H9 (cell line): ENCODE results near the gene MAS1. TPM values are rescaled to one million over a fixed set of nuclear protein-coding genes. Genes with fewer than 3 reads are reported as not detected.

ENCODE experiments used
- DNase-seq: peaks from one replicate; pipeline ENCODE4 v3.0.0-alpha.2; 2017
- H2AFZ ChIP-seq: one replicate; pipeline ENCODE4 v1.6.1; 2013; ENCODE audit warnings: mild to moderate bottlenecking, low read length, control low read depth, moderate library complexity
- H2AK5ac ChIP-seq: 2 replicates; pipeline ENCODE4 v1.6.1; 2013; ENCODE audit warnings: low read length, control low read depth, mixed read lengths; ENCODE audit not compliant: insufficient read length
- H2BK120ac ChIP-seq: one replicate; pipeline ENCODE4 v1.6.1; 2013; ENCODE audit warnings: low read depth, mild to moderate bottlenecking, low read length, control low read depth, inconsistent platforms; ENCODE audit not compliant: poor library complexity, severe bottlenecking
- H2BK12ac ChIP-seq: 2 replicates; pipeline ENCODE4 v1.6.1; 2013; ENCODE audit warnings: low read length, control low read depth, mixed read lengths, low read depth; ENCODE audit not compliant: insufficient read length
- H2BK15ac ChIP-seq: 2 replicates; pipeline ENCODE4 v1.6.1; 2013; ENCODE audit warnings: low read depth, low read length, control low read depth
- H2BK20ac ChIP-seq: one replicate; pipeline ENCODE4 v1.6.1; 2013; ENCODE audit warnings: low read depth, mild to moderate bottlenecking, low read length, control low read depth, inconsistent platforms; ENCODE audit not compliant: poor library complexity, severe bottlenecking
- H2BK5ac ChIP-seq: 2 replicates; pipeline ENCODE4 v1.6.1; 2013; ENCODE audit warnings: low read length, control low read depth, mixed read lengths; ENCODE audit not compliant: insufficient read length
- H3K14ac ChIP-seq: 2 replicates; pipeline ENCODE4 v1.6.1; 2013; ENCODE audit warnings: low read length, control low read depth; ENCODE audit not compliant: insufficient read depth
- H3K18ac ChIP-seq: 2 replicates; pipeline ENCODE4 v1.6.1; 2013; ENCODE audit warnings: low read depth, mild to moderate bottlenecking, mixed read lengths, low read length, control low read depth; ENCODE audit not compliant: insufficient read length
- H3K23ac ChIP-seq: 2 replicates; pipeline ENCODE4 v1.6.1; 2013; ENCODE audit warnings: low read length, control low read depth, mixed read lengths, low read depth; ENCODE audit not compliant: insufficient read length
- H3K23me2 ChIP-seq: 2 replicates; pipeline ENCODE4 v1.6.1; 2013; ENCODE audit warnings: low read depth, mild to moderate bottlenecking, mixed read lengths, low read length, control low read depth; ENCODE audit not compliant: insufficient read length, poor library complexity, severe bottlenecking
- H3K27ac ChIP-seq: 2 replicates; pipeline ENCODE4 v1.5.1; 2013; ENCODE audit warnings: low read length, control low read depth, mixed read lengths, low read depth; ENCODE audit not compliant: insufficient read length
- H3K27me3 ChIP-seq: 2 replicates; pipeline ENCODE4 v1.6.1; 2013; ENCODE audit warnings: low read length, control low read depth, inconsistent platforms; ENCODE audit not compliant: insufficient read depth
- H3K4ac ChIP-seq: 2 replicates; pipeline ENCODE4 v1.6.1; 2013; ENCODE audit warnings: low read depth, mild to moderate bottlenecking, control low read depth, inconsistent platforms, low read length, moderate library complexity
- H3K4me1 ChIP-seq: 2 replicates; pipeline ENCODE4 v1.6.1; 2013; ENCODE audit warnings: low read length, control low read depth, inconsistent platforms; ENCODE audit not compliant: insufficient read depth
- H3K4me2 ChIP-seq: 2 replicates; pipeline ENCODE4 v1.6.1; 2013; ENCODE audit warnings: low read length, control low read depth, mixed read lengths; ENCODE audit not compliant: insufficient read length, insufficient read depth
- H3K56ac ChIP-seq: 2 replicates; pipeline ENCODE4 v1.6.1; 2013; ENCODE audit warnings: low read depth, mild to moderate bottlenecking, mixed read lengths, low read length, control low read depth; ENCODE audit not compliant: insufficient read length
- H3K79me1 ChIP-seq: 2 replicates; pipeline ENCODE4 v1.6.1; 2013; ENCODE audit warnings: low read depth, mild to moderate bottlenecking, moderate library complexity, low read length, control low read depth, inconsistent platforms; ENCODE audit not compliant: insufficient read depth, poor library complexity, severe bottlenecking
- H3K79me2 ChIP-seq: 2 replicates; pipeline ENCODE4 v1.6.1; 2013; ENCODE audit warnings: low read length, control low read depth, inconsistent platforms; ENCODE audit not compliant: insufficient read depth
- H3K9ac ChIP-seq: 2 replicates; pipeline ENCODE4 v1.6.1; 2013; ENCODE audit warnings: low read length, control low read depth, mixed read lengths; ENCODE audit not compliant: insufficient read length; ENCODE audit errors: extremely low read depth
- H3K9me3 ChIP-seq: one replicate; pipeline ENCODE4 v1.6.1; 2013; ENCODE audit warnings: low read depth, low read length, inconsistent platforms; ENCODE audit not compliant: control insufficient read depth
- H3T11ph ChIP-seq: one replicate; pipeline ENCODE4 v1.6.1; 2013; ENCODE audit warnings: mild to moderate bottlenecking, low read length, control low read depth, inconsistent platforms
- H4K20me1 ChIP-seq: one replicate; pipeline ENCODE4 v1.6.1; 2013; ENCODE audit not compliant: control insufficient read depth, insufficient read length, insufficient read depth
- H4K5ac ChIP-seq: 2 replicates; pipeline ENCODE4 v1.6.1; 2013; ENCODE audit warnings: low read depth, mild to moderate bottlenecking, mixed read lengths, low read length, control low read depth; ENCODE audit not compliant: insufficient read length
- H4K8ac ChIP-seq: replicated peaks from 2 replicates; pipeline ENCODE4 v1.6.1; 2013; ENCODE audit warnings: low read length, control low read depth, mixed read lengths, low read depth; ENCODE audit not compliant: insufficient read length
- H4K91ac ChIP-seq: 2 replicates; pipeline ENCODE4 v1.6.1; 2013; ENCODE audit warnings: low read depth, mild to moderate bottlenecking, moderate library complexity, mixed read lengths, low read length, control low read depth; ENCODE audit not compliant: insufficient read length
- H3K27ac Mint-ChIP-seq, 3 experiments: 2 replicates in 2 of 3; 3 replicates in 1 of 3; pipeline ENCODE4 v1.8.0; 2020 to 2021; ENCODE audit warnings: mixed read lengths in 3 of 3, mild to moderate bottlenecking in 1 of 3, moderate library complexity in 1 of 3
- H3K27me3 Mint-ChIP-seq: 2 replicates; pipeline ENCODE4 v1.8.0; 2021; ENCODE audit warnings: low read depth, mild to moderate bottlenecking, moderate library complexity, mixed read lengths
- H3K36me3 Mint-ChIP-seq, 3 experiments: 2 replicates in 2 of 3; 3 replicates in 1 of 3; pipeline ENCODE4 v1.8.0; 2020 to 2021; ENCODE audit warnings: low read depth in 3 of 3, mixed read lengths in 3 of 3; ENCODE audit not compliant: insufficient read depth in 1 of 3
- H3K4me1 Mint-ChIP-seq, 2 experiments: 2 replicates each; pipeline ENCODE4 v1.8.0; 2020; ENCODE audit warnings: mixed read lengths in 2 of 2
- H3K4me3 Mint-ChIP-seq, 2 experiments: 2 replicates in 1 of 2; 3 replicates in 1 of 2; pipeline ENCODE4 v1.8.0; 2020 to 2021; ENCODE audit warnings: mild to moderate bottlenecking in 2 of 2, mixed read lengths in 2 of 2, moderate library complexity in 1 of 2
- H3K9me3 Mint-ChIP-seq, 2 experiments: 2 replicates in 1 of 2; 3 replicates in 1 of 2; pipeline ENCODE4 v1.8.0; 2020; ENCODE audit warnings: mild to moderate bottlenecking in 2 of 2, mixed read lengths in 2 of 2, moderate library complexity in 1 of 2
- WGBS: extraction: QIAGEN DNeasy Blood & Tissue Kit; methylation state at CpG from one replicate; pipeline ENCODE4 v1.1.7; 2013; ENCODE audit warnings: missing lambda C conversion rate, low lambda C conversion rate, mixed read lengths; ENCODE audit not compliant: insufficient read length; ENCODE audit errors: extremely low coverage; 5-methylcytosine and 5-hydroxymethylcytosine counted together
- total RNA-seq: library from RNA; stranded (reverse); gene quantifications from 2 replicates; pipeline ENCODE4 v1.2.1, GENCODE V29; 2021
- TF ChIP-seq, protein P1 (sequence below): fragments of 200-600 bp; sonication (generic); conservative IDR thresholded peaks from 3 replicates; pipeline ENCODE4 v1.8.0; 2021; ENCODE audit warnings: antibody characterized with exemption, mild to moderate bottlenecking

Gene MAS1
- total RNA-seq, 1 experiment from 2014 or later: 0.02 TPM

DNA sequence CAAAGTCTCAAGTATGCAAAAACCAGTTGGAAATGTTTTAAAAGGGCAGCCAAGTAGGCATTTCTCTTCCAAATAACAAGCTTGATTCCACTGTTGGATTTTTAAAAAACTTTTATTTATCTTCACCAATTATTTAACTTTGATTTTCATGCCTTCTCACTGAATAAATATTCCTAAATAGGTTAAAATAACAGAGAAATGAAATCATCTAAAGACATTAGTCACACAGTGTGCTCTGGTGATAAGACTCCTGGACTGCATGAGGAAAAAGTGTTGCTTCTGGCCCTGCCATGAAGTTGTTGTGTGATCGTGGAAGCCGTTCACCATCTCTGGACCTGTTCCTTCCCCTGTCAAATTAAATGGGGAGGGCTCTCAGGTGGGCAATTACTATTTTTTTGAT, 44.3 kb downstream of the MAS1 start:
- no peak overlapping the region for H3K4ac ChIP-seq
- no peak overlapping the region for H3K4me2 ChIP-seq
- H2BK15ac ChIP-seq: no peak overlapping the region
- no peak overlapping the region for H2BK12ac ChIP-seq
- no peak overlapping the region for H4K5ac ChIP-seq
- no peak for DNase-seq
- H3K27ac ChIP-seq: no peak overlapping the region
- peaks cover 0 to 3% of the 10 kb centered on the region in 2 experiments; a peak in 1 of 5 replicates for H3K9me3 Mint-ChIP-seq
- no peak overlapping the region for H3T11ph ChIP-seq
- H3K79me1 ChIP-seq: no peaks in the 10 kb centered on the region
- TF ChIP-seq, protein P1, sequence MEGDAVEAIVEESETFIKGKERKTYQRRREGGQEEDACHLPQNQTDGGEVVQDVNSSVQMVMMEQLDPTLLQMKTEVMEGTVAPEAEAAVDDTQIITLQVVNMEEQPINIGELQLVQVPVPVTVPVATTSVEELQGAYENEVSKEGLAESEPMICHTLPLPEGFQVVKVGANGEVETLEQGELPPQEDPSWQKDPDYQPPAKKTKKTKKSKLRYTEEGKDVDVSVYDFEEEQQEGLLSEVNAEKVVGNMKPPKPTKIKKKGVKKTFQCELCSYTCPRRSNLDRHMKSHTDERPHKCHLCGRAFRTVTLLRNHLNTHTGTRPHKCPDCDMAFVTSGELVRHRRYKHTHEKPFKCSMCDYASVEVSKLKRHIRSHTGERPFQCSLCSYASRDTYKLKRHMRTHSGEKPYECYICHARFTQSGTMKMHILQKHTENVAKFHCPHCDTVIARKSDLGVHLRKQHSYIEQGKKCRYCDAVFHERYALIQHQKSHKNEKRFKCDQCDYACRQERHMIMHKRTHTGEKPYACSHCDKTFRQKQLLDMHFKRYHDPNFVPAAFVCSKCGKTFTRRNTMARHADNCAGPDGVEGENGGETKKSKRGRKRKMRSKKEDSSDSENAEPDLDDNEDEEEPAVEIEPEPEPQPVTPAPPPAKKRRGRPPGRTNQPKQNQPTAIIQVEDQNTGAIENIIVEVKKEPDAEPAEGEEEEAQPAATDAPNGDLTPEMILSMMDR: no peak
- no peaks in the 10 kb centered on the region for H3K27me3 ChIP-seq
- no peaks in the 10 kb centered on the region for H3K4me1 Mint-ChIP-seq
- H2AFZ ChIP-seq: no peak overlapping the region
- no peak overlapping the region for H3K56ac ChIP-seq
- no peak overlapping the region for H3K23ac ChIP-seq
- no peak overlapping the region for H3K9ac ChIP-seq
- H3K4me1 ChIP-seq: no peaks in the 10 kb centered on the region
- H2BK5ac ChIP-seq: no peak overlapping the region
- H3K9me3 ChIP-seq: no peaks in the 10 kb centered on the region
- no peak overlapping the region for H3K27ac Mint-ChIP-seq
- H4K8ac ChIP-seq: no peak overlapping the region
- peaks cover 13% of the 10 kb centered on the region for H3K27me3 Mint-ChIP-seq
- H4K91ac ChIP-seq: no peak overlapping the region
- no peaks in the 10 kb centered on the region for H4K20me1 ChIP-seq
- H3K36me3 Mint-ChIP-seq: no peaks in the 10 kb centered on the region
- no CpG with 5 or more reads among the region's 2 CpGs for WGBS
- no peak overlapping the region for H3K14ac ChIP-seq
- H3K4me3 Mint-ChIP-seq: no peak overlapping the region
- H2BK120ac ChIP-seq: no peak overlapping the region
- H2AK5ac ChIP-seq: no peak overlapping the region
- no peak overlapping the region for H3K18ac ChIP-seq
- H3K79me2 ChIP-seq: no peaks in the 10 kb centered on the region
- H3K23me2 ChIP-seq: no peaks in the 10 kb centered on the region
- no peak overlapping the region for H2BK20ac ChIP-seq
